ENCODE measurements around the gene TMEM158. TPM values are rescaled to one million over a fixed set of nuclear protein-coding genes. Genes with fewer than 3 reads are reported as not detected.

Gene TMEM158
- polyA plus RNA-seq, 1 donor (not counting 4 experiments of a cell fraction or from before 2014, with no cell fraction given), result 2.0 TPM

DNA sequence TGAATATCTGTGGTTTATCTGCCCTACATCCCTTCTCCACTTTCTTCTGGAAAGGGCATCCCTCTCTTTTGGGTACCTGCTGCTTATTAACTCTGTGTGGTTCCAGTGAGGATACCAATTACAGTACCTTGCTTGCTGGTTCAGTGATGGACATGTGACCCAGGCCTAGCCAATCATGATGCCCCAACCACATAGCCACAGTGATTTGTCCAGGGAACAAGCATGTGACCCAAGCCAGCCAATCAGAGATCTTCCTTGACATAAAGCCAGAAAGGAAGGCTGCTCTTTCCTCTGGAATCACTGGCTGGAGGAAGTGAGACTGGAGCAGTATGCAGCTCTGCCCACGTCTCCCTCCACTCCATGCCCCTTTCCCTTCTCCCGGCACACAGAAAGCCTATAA lies 10.9 kb upstream of the TMEM158 start:
- Histone ChIP-seq H3K9me1 (ENCODE audit: control insufficient read depth, extremely low read depth, insufficient read depth, low read length) (no peaks in the 10 kb centered on the region), H3K9ac (ENCODE audit: control insufficient read depth, extremely low read depth, insufficient read depth, low read length) (no peak overlapping the region), H3K27ac (ENCODE audit: control insufficient read depth, insufficient read depth, low read length) (no peak overlapping the region), H3K4me1 (ENCODE audit: control insufficient read depth, extremely low read depth, insufficient read depth, low read length) (peaks cover 4% of the 10 kb centered on the region), H2AFZ (ENCODE audit: control insufficient read depth, low read length) (no peak overlapping the region), H3K4me3 (ENCODE audit: control insufficient read depth in 2 of 3, extremely low read depth in 1 of 3, insufficient read depth in 2 of 3, low read depth in 1 of 3, low read length in 3 of 3) (no peak overlapping the region), H3K79me2 (ENCODE audit: control insufficient read depth, insufficient read depth, low read length) (no peaks in the 10 kb centered on the region), H3K27me3 (ENCODE audit: control insufficient read depth, extremely low read depth, insufficient read depth, low read length) (peaks cover 7% of the 10 kb centered on the region), H3K36me3 (ENCODE audit: control insufficient read depth in 2 of 2, extremely low read depth in 1 of 2, insufficient read depth in 2 of 2, low read length in 2 of 2) (no peaks in the 10 kb centered on the region), H3K4me2 (ENCODE audit: control insufficient read depth, extremely low read depth, insufficient read depth, low read depth, low read length) (no peak overlapping the region), H4K20me1 (ENCODE audit: control insufficient read depth, extremely low read depth, insufficient read depth, low read length) (no peaks in the 10 kb centered on the region), H3K9me3 (ENCODE audit: control insufficient read depth, low read depth, low read length) (no peaks in the 10 kb centered on the region)
- no peak for TF ChIP-seq EZH2 (IDR thresholded peaks at IDR 0.05; ENCODE audit: low read length)
- dilution Hi-C loops (cut with MboI; ENCODE audit: extremely low pct_ligation_motif_present, low sequenced_read_pairs), result no loop called here
- FAIRE-seq, result no peak
- no peak for DNase-seq (ENCODE audit: low read depth, low spot score)

DNA sequence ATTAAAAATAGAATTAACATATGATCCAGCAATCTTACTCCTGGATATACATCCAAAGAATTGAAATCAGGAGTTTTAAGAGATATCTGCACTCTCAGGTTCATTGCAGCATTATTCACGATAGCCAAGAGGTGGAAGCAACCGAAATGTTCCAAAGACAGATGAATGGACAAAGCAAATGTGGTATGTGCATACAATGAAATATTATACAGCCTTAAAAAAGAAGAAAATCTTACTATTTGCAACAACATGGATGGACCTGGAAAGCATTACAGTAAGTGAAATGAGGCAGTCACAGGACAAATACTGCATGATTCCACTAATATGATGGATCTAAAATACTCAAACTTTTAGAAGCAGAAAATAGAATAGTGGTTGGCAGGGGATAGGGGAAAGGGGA lies 9.3 kb upstream of the TMEM158 start:
- H3K79me2 ChIP-seq (ENCODE audit: control insufficient read depth, insufficient read depth, low read length), result no peaks in the 10 kb centered on the region
- dilution Hi-C loops (cut with MboI; ENCODE audit: extremely low pct_ligation_motif_present, low sequenced_read_pairs), result no loop called here
- no peak overlapping the region for H3K4me3 ChIP-seq (ENCODE audit: control insufficient read depth in 2 of 3, extremely low read depth in 1 of 3, insufficient read depth in 2 of 3, low read depth in 1 of 3, low read length in 3 of 3)
- H3K27me3 ChIP-seq (ENCODE audit: control insufficient read depth, extremely low read depth, insufficient read depth, low read length), result no peaks in the 10 kb centered on the region
- H3K36me3 ChIP-seq (ENCODE audit: control insufficient read depth in 2 of 2, extremely low read depth in 1 of 2, insufficient read depth in 2 of 2, low read length in 2 of 2), result no peaks in the 10 kb centered on the region
- no peak overlapping the region for H2AFZ ChIP-seq (ENCODE audit: control insufficient read depth, low read length)
- H3K9me1 ChIP-seq (ENCODE audit: control insufficient read depth, extremely low read depth, insufficient read depth, low read length), result no peaks in the 10 kb centered on the region
- no peaks in the 10 kb centered on the region for H4K20me1 ChIP-seq (ENCODE audit: control insufficient read depth, extremely low read depth, insufficient read depth, low read length)
- H3K27ac ChIP-seq (ENCODE audit: control insufficient read depth, insufficient read depth, low read length), result no peak overlapping the region
- DNase-seq (ENCODE audit: low read depth, low spot score) (no peak), FAIRE-seq (no peak)
- no peak overlapping the region for H3K4me2 ChIP-seq (ENCODE audit: control insufficient read depth, extremely low read depth, insufficient read depth, low read depth, low read length)
- no peaks in the 10 kb centered on the region for H3K9me3 ChIP-seq (ENCODE audit: control insufficient read depth, low read depth, low read length)
- no peak overlapping the region for H3K9ac ChIP-seq (ENCODE audit: control insufficient read depth, extremely low read depth, insufficient read depth, low read length)
- TF ChIP-seq EZH2 (IDR thresholded peaks at IDR 0.05; ENCODE audit: low read length) (no peak), CTCF (optimal IDR thresholded peaks at IDR 0.05 in 1 of 3, IDR thresholded peaks at IDR 0.05 in 1 of 3, conservative IDR thresholded peaks at IDR 0.05 in 1 of 3; ENCODE audit: extremely low read depth in 1 of 3, insufficient read depth in 2 of 3, low read length in 3 of 3) (no peak)
- peaks cover 4% of the 10 kb centered on the region for H3K4me1 ChIP-seq (ENCODE audit: control insufficient read depth, extremely low read depth, insufficient read depth, low read length)

- H3K79me2 ChIP-seq (ENCODE audit: control insufficient read depth, insufficient read depth, low read length), result no peaks in the 10 kb centered on the region
- H3K9me3 ChIP-seq (ENCODE audit: control insufficient read depth, low read depth, low read length), result no peaks in the 10 kb centered on the region
- H3K36me3 ChIP-seq (ENCODE audit: control insufficient read depth in 2 of 2, extremely low read depth in 1 of 2, insufficient read depth in 2 of 2, low read length in 2 of 2), result no peaks in the 10 kb centered on the region
- H3K27me3 ChIP-seq (ENCODE audit: control insufficient read depth, extremely low read depth, insufficient read depth, low read length), result peaks cover 6% of the 10 kb centered on the region
- H3K4me1 ChIP-seq (ENCODE audit: control insufficient read depth, extremely low read depth, insufficient read depth, low read length), result peaks cover 4% of the 10 kb centered on the region
- DNase-seq (ENCODE audit: low read depth, low spot score) (no peak), FAIRE-seq (peak; percentile 74)
- no peak for TF ChIP-seq EZH2 (IDR thresholded peaks at IDR 0.05; ENCODE audit: low read length)
- no peak overlapping the region for H3K9ac ChIP-seq (ENCODE audit: control insufficient read depth, extremely low read depth, insufficient read depth, low read length)
- no peak overlapping the region for H3K4me2 ChIP-seq (ENCODE audit: control insufficient read depth, extremely low read depth, insufficient read depth, low read depth, low read length)
- no peak overlapping the region for H2AFZ ChIP-seq (ENCODE audit: control insufficient read depth, low read length)
- dilution Hi-C loops (cut with MboI; ENCODE audit: extremely low pct_ligation_motif_present, low sequenced_read_pairs), result no loop called here
- no peak overlapping the region for H3K4me3 ChIP-seq (ENCODE audit: control insufficient read depth in 2 of 3, extremely low read depth in 1 of 3, insufficient read depth in 2 of 3, low read depth in 1 of 3, low read length in 3 of 3)
- no peak overlapping the region for H3K27ac ChIP-seq (ENCODE audit: control insufficient read depth, insufficient read depth, low read length)
- no peaks in the 10 kb centered on the region for H4K20me1 ChIP-seq (ENCODE audit: control insufficient read depth, extremely low read depth, insufficient read depth, low read length)
- H3K9me1 ChIP-seq (ENCODE audit: control insufficient read depth, extremely low read depth, insufficient read depth, low read length), result no peaks in the 10 kb centered on the region
These were observed 8.2 kb upstream of the TMEM158 start for GRCh38 chr3:45234250-45234649.
